HepG2 (cell line): ENCODE measurements around the gene TARS3. TPM values are rescaled to one million over a fixed set of nuclear protein-coding genes. Genes with fewer than 3 reads are reported as not detected.

ENCODE experiments used
- ARNT2 ChIP-seq: sonication (generic); formaldehyde crosslinking; IDR thresholded peaks from 2 replicates; pipeline ENCODE4 v1.8.0; 2022; ENCODE audit warnings: mild to moderate bottlenecking, low read depth, missing genetic modification reagents, moderate library complexity
- BRCA1 ChIP-seq: sonication (generic); formaldehyde crosslinking; IDR thresholded peaks from 2 replicates; pipeline ENCODE4 v1.4.0; 2020; ENCODE audit warnings: missing genetic modification reagents
- EP300 ChIP-seq, 3 experiments: sonication (generic) in 1 of 3; formaldehyde crosslinking in 1 of 3; IDR thresholded peaks; 2 replicates each; pipeline versions ENCODE4 v1.5.1 to v1.6.1; 2011 to 2020; ENCODE audit warnings: low read depth in 2 of 3, low read length in 2 of 3, borderline replicate concordance in 1 of 3, improper control_type of control experiment in 1 of 3, mild to moderate bottlenecking in 1 of 3, missing genetic modification reagents in 1 of 3, moderate library complexity in 1 of 3
- GATAD2A ChIP-seq: IDR thresholded peaks from 2 replicates; pipeline ENCODE4 v1.6.1; 2016
- SAP130 ChIP-seq: IDR thresholded peaks from 2 replicates; pipeline ENCODE4 v1.6.1; 2016; ENCODE audit warnings: low read depth
- SMC3 ChIP-seq: IDR thresholded peaks from 2 replicates; pipeline ENCODE4 v1.6.1; 2011; ENCODE audit warnings: low read length, improper control_type of control experiment
- SRY ChIP-seq: sonication (generic); formaldehyde crosslinking; IDR thresholded peaks from 2 replicates; pipeline ENCODE4 v1.8.0; 2022; ENCODE audit warnings: mild to moderate bottlenecking, missing genetic modification reagents
- ZFP37 ChIP-seq: sonication (generic); formaldehyde crosslinking; IDR thresholded peaks from 2 replicates; pipeline ENCODE4 v1.4.0; 2020; ENCODE audit warnings: missing genetic modification reagents, borderline replicate concordance
- ZFP41 ChIP-seq: sonication (generic); formaldehyde crosslinking; IDR thresholded peaks from 2 replicates; pipeline ENCODE4 v1.4.0; 2020; ENCODE audit warnings: mild to moderate bottlenecking, missing genetic modification reagents, borderline replicate concordance
- ZNF256 ChIP-seq: sonication (generic); formaldehyde crosslinking; conservative IDR thresholded peaks from 2 replicates; pipeline ENCODE4 v1.4.0; 2020; ENCODE audit warnings: missing genetic modification reagents
- ZNF598 ChIP-seq: sonication (generic); formaldehyde crosslinking; IDR thresholded peaks from 2 replicates; pipeline ENCODE4 v1.5.1; 2020; ENCODE audit warnings: mild to moderate bottlenecking, missing genetic modification reagents, borderline replicate concordance
- ZNF746 ChIP-seq: sonication (generic); formaldehyde crosslinking; IDR thresholded peaks from 2 replicates; pipeline ENCODE4 v1.8.0; 2022; ENCODE audit warnings: mild to moderate bottlenecking, missing genetic modification reagents
- ZNF776 ChIP-seq: sonication (generic); formaldehyde crosslinking; IDR thresholded peaks from 2 replicates; pipeline ENCODE4 v1.4.0; 2020; ENCODE audit warnings: mild to moderate bottlenecking, missing genetic modification reagents
- ZNF788 ChIP-seq: sonication (generic); formaldehyde crosslinking; IDR thresholded peaks from 2 replicates; pipeline ENCODE4 v1.5.0; 2020; ENCODE audit warnings: mild to moderate bottlenecking, missing genetic modification reagents, borderline replicate concordance
- ZNF878 ChIP-seq: sonication (generic); formaldehyde crosslinking; IDR thresholded peaks from 2 replicates; pipeline ENCODE4 v1.8.1; 2023; ENCODE audit warnings: mild to moderate bottlenecking, missing genetic modification reagents, moderate library complexity
- polyA plus RNA-seq, 8 experiments: library from polyadenylated mRNA; depleted of rRNA in 3 of 8; stranded (reverse) in 7 of 8; unstranded in 1 of 8; fragments of >200 nt; fragmentation: Illumina TruSeq in 4 of 8; extraction: Trizol in 4 of 8; gene quantifications; 2 replicates each; pipeline versions ENCODE4 v1.2.1 to v1.2.3, GENCODE V29; 2011 to 2016; ENCODE audit warnings: low read depth in 4 of 8, missing spikeins in 1 of 8, mixed read lengths in 1 of 8; ENCODE audit not compliant: insufficient read depth in 1 of 8
- total RNA-seq, 5 experiments: library from RNA; depleted of rRNA; stranded (reverse); fragments of >200 nt; fragmentation: Illumina TruSeq; extraction: Trizol; gene quantifications; 2 replicates each; pipeline ENCODE4 v1.2.3, GENCODE V29; 2016; ENCODE audit warnings: low read depth in 1 of 5
- TF ChIP-seq, protein P1 (sequence below): sonication (generic); formaldehyde crosslinking; IDR thresholded peaks from 2 replicates; pipeline ENCODE4 v1.5.0; 2020; ENCODE audit warnings: mild to moderate bottlenecking, missing genetic modification reagents
- TF ChIP-seq, protein P2 (sequence below): IDR thresholded peaks from 2 replicates; pipeline ENCODE4 v1.6.1; 2018; ENCODE audit warnings: missing genetic modification reagents, mild to moderate bottlenecking, missing compliant biosample characterization
- TF ChIP-seq, protein P3 (sequence below): sonication (generic); formaldehyde crosslinking; IDR thresholded peaks from 2 replicates; pipeline ENCODE4 v1.5.0; 2020; ENCODE audit warnings: missing genetic modification reagents, mild to moderate bottlenecking, borderline replicate concordance
- TF ChIP-seq, protein P4 (sequence below): IDR thresholded peaks from 2 replicates; pipeline ENCODE4 v1.6.1; 2012; ENCODE audit warnings: low read depth, low read length, improper control_type of control experiment
- TF ChIP-seq, protein P5 (sequence below): sonication (generic); formaldehyde crosslinking; IDR thresholded peaks from 2 replicates; pipeline ENCODE4 v1.5.1; 2020; ENCODE audit warnings: missing genetic modification reagents, mild to moderate bottlenecking, borderline replicate concordance

TARS3 gene
- total and polyA plus RNA-seq, 2 of the 13 experiments (the other 11 are each of a cell fraction or from before 2014, with no cell fraction given): 4.1 to 11.7 TPM

DNA sequence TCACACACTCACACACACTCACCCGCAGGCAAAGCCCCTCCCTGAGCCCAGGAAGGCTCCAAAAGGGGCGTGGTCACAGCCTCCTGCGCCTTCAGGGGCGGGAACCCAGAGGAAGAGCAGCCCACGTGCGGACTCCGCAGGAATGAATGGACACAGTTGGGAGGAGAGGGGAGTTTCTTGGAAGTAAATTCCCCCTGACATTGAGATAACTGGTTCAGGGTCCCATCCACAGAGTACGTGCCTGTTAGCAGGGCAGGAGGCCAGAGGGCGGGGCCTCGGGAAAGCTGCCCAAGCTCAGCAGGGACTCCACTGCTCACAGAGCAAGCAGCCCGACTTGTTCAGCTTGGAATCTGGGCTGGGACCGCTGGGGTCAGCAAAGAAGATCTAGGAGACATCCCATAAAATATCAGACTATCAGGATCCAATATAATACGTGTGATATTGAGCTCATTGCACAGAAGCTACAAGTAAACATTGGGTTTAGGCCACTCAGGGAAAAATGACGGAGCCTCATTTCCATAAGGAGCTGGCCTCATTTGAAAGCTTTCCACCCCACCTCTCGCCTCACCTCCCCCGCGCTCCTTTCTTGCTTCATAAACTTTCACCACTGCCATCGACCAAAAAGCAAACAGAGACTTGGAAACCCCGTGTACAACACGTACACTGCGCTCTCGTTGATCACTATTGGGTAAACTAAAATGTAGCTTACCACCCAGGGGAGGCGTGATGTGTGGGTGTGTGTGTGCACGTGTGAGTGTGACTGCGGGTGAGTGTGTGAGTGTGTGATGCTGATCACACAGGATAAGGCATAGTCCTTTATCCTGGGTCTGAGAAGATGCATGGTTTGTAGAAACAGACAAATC, 108.1 kb downstream of the TARS3 start (continued):
- TF ChIP-seq ZFP37 (CRISPR knock-in tag) (peak; percentile 77; the same call in 1 of the 2 replicates), ZNF746 (CRISPR knock-in tag) (peak; percentile 46; the same call in 1 of the 2 replicates), EP300 (IDR thresholded peaks at IDR 0.05; ENCODE audit: low read depth in 2 of 2, low read length in 2 of 2) (peak in 1 of 2 experiments; percentile 24; a peak in 1 of 4 replicates), EP300 (CRISPR knock-in tag; IDR thresholded peaks at IDR 0.05; ENCODE audit: borderline replicate concordance) (no peak), SAP130 (CRISPR knock-in tag) (peak; percentile 60), SRY (CRISPR knock-in tag) (peak; percentile 81; the same call in 1 of the 2 replicates), BRCA1 (CRISPR knock-in tag) (peak; percentile 81), ZFP41 (CRISPR knock-in tag) (no peak), ZNF256 (CRISPR knock-in tag) (no peak), ZNF776 (CRISPR knock-in tag) (peak; percentile 74; the same call in 1 of the 2 replicates), ZNF878 (no peak; the same call in 1 of the 2 replicates), GATAD2A (peak; percentile 85), ZNF598 (CRISPR knock-in tag) (no peak), SMC3 (no peak), ARNT2 (peak; percentile 76; the same call in 1 of the 2 replicates), ZNF788 (CRISPR knock-in tag) (peak; percentile 25; the same call in 1 of the 2 replicates)
- TF ChIP-seq, protein P1, sequence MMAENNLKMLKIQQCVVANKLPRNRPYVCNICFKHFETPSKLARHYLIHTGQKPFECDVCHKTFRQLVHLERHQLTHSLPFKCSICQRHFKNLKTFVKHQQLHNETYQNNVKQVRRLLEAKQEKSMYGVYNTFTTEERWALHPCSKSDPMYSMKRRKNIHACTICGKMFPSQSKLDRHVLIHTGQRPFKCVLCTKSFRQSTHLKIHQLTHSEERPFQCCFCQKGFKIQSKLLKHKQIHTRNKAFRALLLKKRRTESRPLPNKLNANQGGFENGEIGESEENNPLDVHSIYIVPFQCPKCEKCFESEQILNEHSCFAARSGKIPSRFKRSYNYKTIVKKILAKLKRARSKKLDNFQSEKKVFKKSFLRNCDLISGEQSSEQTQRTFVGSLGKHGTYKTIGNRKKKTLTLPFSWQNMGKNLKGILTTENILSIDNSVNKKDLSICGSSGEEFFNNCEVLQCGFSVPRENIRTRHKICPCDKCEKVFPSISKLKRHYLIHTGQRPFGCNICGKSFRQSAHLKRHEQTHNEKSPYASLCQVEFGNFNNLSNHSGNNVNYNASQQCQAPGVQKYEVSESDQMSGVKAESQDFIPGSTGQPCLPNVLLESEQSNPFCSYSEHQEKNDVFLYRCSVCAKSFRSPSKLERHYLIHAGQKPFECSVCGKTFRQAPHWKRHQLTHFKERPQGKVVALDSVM (CRISPR knock-in tag): no peak
- TF ChIP-seq, protein P2, sequence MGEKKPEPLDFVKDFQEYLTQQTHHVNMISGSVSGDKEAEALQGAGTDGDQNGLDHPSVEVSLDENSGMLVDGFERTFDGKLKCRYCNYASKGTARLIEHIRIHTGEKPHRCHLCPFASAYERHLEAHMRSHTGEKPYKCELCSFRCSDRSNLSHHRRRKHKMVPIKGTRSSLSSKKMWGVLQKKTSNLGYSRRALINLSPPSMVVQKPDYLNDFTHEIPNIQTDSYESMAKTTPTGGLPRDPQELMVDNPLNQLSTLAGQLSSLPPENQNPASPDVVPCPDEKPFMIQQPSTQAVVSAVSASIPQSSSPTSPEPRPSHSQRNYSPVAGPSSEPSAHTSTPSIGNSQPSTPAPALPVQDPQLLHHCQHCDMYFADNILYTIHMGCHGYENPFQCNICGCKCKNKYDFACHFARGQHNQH (CRISPR knock-in tag): no peak; the same call in 1 of the 2 replicates
- TF ChIP-seq, protein P3, sequence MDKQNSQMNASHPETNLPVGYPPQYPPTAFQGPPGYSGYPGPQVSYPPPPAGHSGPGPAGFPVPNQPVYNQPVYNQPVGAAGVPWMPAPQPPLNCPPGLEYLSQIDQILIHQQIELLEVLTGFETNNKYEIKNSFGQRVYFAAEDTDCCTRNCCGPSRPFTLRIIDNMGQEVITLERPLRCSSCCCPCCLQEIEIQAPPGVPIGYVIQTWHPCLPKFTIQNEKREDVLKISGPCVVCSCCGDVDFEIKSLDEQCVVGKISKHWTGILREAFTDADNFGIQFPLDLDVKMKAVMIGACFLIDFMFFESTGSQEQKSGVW (CRISPR knock-in tag): no peak
- TF ChIP-seq, protein P4, sequence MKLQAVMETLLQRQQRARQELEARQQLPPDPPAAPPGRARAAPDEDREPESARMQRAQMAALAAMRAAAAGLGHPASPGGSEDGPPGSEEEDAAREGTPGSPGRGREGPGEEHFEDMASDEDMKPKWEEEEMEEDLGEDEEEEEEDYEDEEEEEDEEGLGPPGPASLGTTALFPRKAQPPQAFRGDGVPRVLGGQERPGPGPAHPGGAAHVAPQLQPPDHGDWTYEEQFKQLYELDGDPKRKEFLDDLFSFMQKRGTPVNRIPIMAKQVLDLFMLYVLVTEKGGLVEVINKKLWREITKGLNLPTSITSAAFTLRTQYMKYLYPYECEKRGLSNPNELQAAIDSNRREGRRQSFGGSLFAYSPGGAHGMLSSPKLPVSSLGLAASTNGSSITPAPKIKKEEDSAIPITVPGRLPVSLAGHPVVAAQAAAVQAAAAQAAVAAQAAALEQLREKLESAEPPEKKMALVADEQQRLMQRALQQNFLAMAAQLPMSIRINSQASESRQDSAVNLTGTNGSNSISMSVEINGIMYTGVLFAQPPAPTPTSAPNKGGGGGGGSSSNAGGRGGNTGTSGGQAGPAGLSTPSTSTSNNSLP: no peak
- TF ChIP-seq, protein P5, sequence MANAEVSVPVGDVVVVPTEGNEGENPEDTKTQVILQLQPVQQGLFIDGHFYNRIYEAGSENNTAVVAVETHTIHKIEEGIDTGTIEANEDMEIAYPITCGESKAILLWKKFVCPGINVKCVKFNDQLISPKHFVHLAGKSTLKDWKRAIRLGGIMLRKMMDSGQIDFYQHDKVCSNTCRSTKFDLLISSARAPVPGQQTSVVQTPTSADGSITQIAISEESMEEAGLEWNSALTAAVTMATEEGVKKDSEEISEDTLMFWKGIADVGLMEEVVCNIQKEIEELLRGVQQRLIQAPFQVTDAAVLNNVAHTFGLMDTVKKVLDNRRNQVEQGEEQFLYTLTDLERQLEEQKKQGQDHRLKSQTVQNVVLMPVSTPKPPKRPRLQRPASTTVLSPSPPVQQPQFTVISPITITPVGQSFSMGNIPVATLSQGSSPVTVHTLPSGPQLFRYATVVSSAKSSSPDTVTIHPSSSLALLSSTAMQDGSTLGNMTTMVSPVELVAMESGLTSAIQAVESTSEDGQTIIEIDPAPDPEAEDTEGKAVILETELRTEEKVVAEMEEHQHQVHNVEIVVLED (CRISPR knock-in tag): no peak; the same call in 1 of the 2 replicates
